ENCODE measurements around the gene TCEAL8. TPM values are rescaled to one million over a fixed set of nuclear protein-coding genes. Genes with fewer than 3 reads are reported as not detected.

TCEAL8 gene
- total RNA-seq, 6 experiments from 2014 or later, result 11.2 to 21.0 (median 16.6) TPM

GRCh38 chrX:103214870-103215424 lies 40.0 kb downstream of the TCEAL8 start, which contains the start of gene BEX4:
TSS of gene BEX4 (plus strand) at chrX:103215108. CDS start at chrX:103216154, 1,046 bp downstream.
- Histone ChIP-seq H3K27me3 (peaks cover 0 to 12% of the 10 kb centered on the region in 2 donors), H3K4me1 (no peaks in the 10 kb centered on the region), H3K9me3 (no peaks in the 10 kb centered on the region), H3K36me3 (no peaks in the 10 kb centered on the region), H3K27ac (peak within 1 kb of the TSS; percentile 26 to 65 (median 59)), H3K4me3 (peak within 1 kb of the TSS; percentile 39 to 55 (median 48))
- intact Hi-C loops (cut with DNase I), result no loop called here
- DNase-seq, result peak; percentile 60 to 84 (median 79)
- ATAC-seq, result peak; percentile 91 to 97 (median 96)
- no CpG with 5 or more reads among the region's 45 CpGs for WGBS (ENCODE audit: insufficient coverage, low coverage, low lambda C conversion rate, missing lambda C conversion rate)
- TF ChIP-seq POLR2A (IDR thresholded peaks at IDR 0.05) (peak; percentile 44), CTCF (IDR thresholded peaks at IDR 0.05) (no peak)

GRCh38 chrX:103212749-103213457 lies 42.1 kb downstream of the TCEAL8 start:
- intact Hi-C loops (cut with DNase I), result no loop called here
- TF ChIP-seq POLR2A (IDR thresholded peaks at IDR 0.05) (no peak), CTCF (IDR thresholded peaks at IDR 0.05) (no peak)
- no peaks in the 10 kb centered on the region for H3K9me3 ChIP-seq
- H3K4me3 ChIP-seq, result no peak overlapping the region
- no peaks in the 10 kb centered on the region for H3K4me1 ChIP-seq
- WGBS (ENCODE audit: insufficient coverage, low coverage, low lambda C conversion rate, missing lambda C conversion rate), result 53% methylated on average over 3 of the region's 8 CpGs
- peaks cover 0 to 18% of the 10 kb centered on the region in 2 donors for H3K27me3 ChIP-seq
- no peak for ATAC-seq
- H3K27ac ChIP-seq, result no peak overlapping the region
- H3K36me3 ChIP-seq, result no peaks in the 10 kb centered on the region
- no peak for DNase-seq

- no peaks in the 10 kb centered on the region for H3K9me3 ChIP-seq
- H3K36me3 ChIP-seq, result no peaks in the 10 kb centered on the region
- no peaks in the 10 kb centered on the region for H3K4me1 ChIP-seq
- H3K27me3 ChIP-seq, result peaks cover 0 to 18% of the 10 kb centered on the region in 2 donors
- intact Hi-C loops (cut with DNase I), result no loop called here
- ATAC-seq, result peak; percentile 45 to 61 (median 50)
- no peak for TF ChIP-seq POLR2A (IDR thresholded peaks at IDR 0.05)
- peak; percentile 19 to 58 (median 52) for TF ChIP-seq CTCF (IDR thresholded peaks at IDR 0.05)
- 28% methylated on average over 7 of the region's 7 CpGs for WGBS (ENCODE audit: insufficient coverage, low coverage, low lambda C conversion rate, missing lambda C conversion rate)
- DNase-seq, result peak in 1 of 3 donors; percentile 45
- no peak overlapping the region for H3K27ac ChIP-seq
- no peak overlapping the region for H3K4me3 ChIP-seq
These were observed 43.8 kb downstream of the TCEAL8 start for GRCh38 chrX:103211012-103211715.

- Histone ChIP-seq H3K9me3 (no peaks in the 10 kb centered on the region), H3K27ac (no peak overlapping the region), H3K4me3 (no peak overlapping the region), H3K36me3 (no peaks in the 10 kb centered on the region), H3K4me1 (no peaks in the 10 kb centered on the region), H3K27me3 (peaks cover 0 to 10% of the 10 kb centered on the region in 2 donors)
- intact Hi-C loops (cut with DNase I), result no loop called here
- no peak for TF ChIP-seq CTCF (IDR thresholded peaks at IDR 0.05)
- no peak for TF ChIP-seq POLR2A (IDR thresholded peaks at IDR 0.05)
- 45% methylated on average over 5 of the region's 5 CpGs for WGBS (ENCODE audit: insufficient coverage, low coverage, low lambda C conversion rate, missing lambda C conversion rate)
- DNase-seq (no peak), ATAC-seq (no peak)
These were observed 44.9 kb downstream of the TCEAL8 start for GRCh38 chrX:103210056-103210455.

Other genes with a start within 250 kb of the TCEAL8 start
- under 1 TPM in 2 of 6 experiments, not detected in 4; 0.31 to 0.44 TPM for gene BEX1, start 191.0 kb downstream of the TCEAL8 start, total RNA-seq
- 1 to 10 TPM in 2 of 6 experiments, under 1 TPM in 4; 0.25 to 1.8 (median 0.85) TPM for gene NXF3, start 162.0 kb downstream of the TCEAL8 start, total RNA-seq
- 1 to 10 TPM; 2.2 to 6.1 (median 2.9) TPM for gene BEX4, start 40.0 kb downstream of the TCEAL8 start, total RNA-seq
- gene TCEAL5, start 21.6 kb upstream of the TCEAL8 start, total RNA-seq, result not detected
- gene BEX2, start 55.8 kb upstream of the TCEAL8 start, total RNA-seq, result 1 to 10 TPM in 3 of 6 experiments, not detected in 3; 1.9 to 2.1 (median 2.1) TPM
- 1 to 10 TPM in 1 of 6 experiments, under 1 TPM in 2, not detected in 3; 0.34 to 1.2 (median 0.62) TPM for gene TCEAL7, start 75.1 kb upstream of the TCEAL8 start, total RNA-seq
- 10 to 100 TPM in 3 of 6 experiments, 1 to 10 TPM in 3; 2.5 to 14.3 (median 9.1) TPM for gene TCEAL9, start 101.4 kb upstream of the TCEAL8 start, total RNA-seq
- gene BEX3, start 121.4 kb upstream of the TCEAL8 start, total RNA-seq, result 10 to 100 TPM; 19.9 to 40.1 (median 35.6) TPM